ENCODE data around the gene CFAP97D1. TPM values are rescaled to one million over a fixed set of nuclear protein-coding genes. Genes with fewer than 3 reads are reported as not detected.

Gene CFAP97D1
- total RNA-seq, 2 experiments from 2014 or later = 0.07 TPM; not detected in 1

DNA sequence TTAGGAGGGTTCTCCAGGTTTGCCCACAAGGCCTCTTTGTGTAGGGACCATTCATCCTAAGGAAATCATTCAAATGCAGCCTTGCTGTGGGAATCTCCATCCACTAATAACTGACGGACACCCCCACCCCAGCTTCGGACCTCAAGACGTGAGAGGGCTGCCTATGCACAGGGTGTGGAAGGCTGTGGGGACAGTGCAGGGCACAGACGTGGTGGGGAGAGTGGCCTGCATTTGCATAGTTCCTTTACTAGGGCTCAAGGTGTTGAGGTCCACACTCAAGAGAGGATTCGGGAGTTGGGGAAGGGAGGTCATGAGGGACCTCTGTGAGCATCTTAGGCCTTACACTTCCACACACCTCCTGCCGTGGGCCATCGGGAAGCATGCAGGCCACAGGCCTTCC lies 11.3 kb upstream of the CFAP97D1 start:
- H3K36me3 Mint-ChIP-seq (ENCODE audit: low read depth) = peaks cover 26% of the 10 kb centered on the region
- no peaks in the 10 kb centered on the region for H3K4me1 Mint-ChIP-seq (ENCODE audit: low read depth)
- TF ChIP-seq, protein P1, sequence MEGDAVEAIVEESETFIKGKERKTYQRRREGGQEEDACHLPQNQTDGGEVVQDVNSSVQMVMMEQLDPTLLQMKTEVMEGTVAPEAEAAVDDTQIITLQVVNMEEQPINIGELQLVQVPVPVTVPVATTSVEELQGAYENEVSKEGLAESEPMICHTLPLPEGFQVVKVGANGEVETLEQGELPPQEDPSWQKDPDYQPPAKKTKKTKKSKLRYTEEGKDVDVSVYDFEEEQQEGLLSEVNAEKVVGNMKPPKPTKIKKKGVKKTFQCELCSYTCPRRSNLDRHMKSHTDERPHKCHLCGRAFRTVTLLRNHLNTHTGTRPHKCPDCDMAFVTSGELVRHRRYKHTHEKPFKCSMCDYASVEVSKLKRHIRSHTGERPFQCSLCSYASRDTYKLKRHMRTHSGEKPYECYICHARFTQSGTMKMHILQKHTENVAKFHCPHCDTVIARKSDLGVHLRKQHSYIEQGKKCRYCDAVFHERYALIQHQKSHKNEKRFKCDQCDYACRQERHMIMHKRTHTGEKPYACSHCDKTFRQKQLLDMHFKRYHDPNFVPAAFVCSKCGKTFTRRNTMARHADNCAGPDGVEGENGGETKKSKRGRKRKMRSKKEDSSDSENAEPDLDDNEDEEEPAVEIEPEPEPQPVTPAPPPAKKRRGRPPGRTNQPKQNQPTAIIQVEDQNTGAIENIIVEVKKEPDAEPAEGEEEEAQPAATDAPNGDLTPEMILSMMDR (IDR thresholded peaks at IDR 0.05) = no peak
- intact Hi-C loops (cut with micrococcal nuclease) = loop anchor here (10.0 kb wide), 1 partner anchor 194 kb away; no protein-coding TSS in a partner anchor
- H3K4me3 Mint-ChIP-seq = no peak overlapping the region
- H3K27ac Mint-ChIP-seq = no peak overlapping the region
- ATAC-seq = no peak
- ChIA-PET POLR2A (no interaction called here), CTCF (no interaction called here)
- H3K9me3 Mint-ChIP-seq = no peaks in the 10 kb centered on the region
- no peak for DNase-seq
- H3K27me3 Mint-ChIP-seq = no peaks in the 10 kb centered on the region

DNA sequence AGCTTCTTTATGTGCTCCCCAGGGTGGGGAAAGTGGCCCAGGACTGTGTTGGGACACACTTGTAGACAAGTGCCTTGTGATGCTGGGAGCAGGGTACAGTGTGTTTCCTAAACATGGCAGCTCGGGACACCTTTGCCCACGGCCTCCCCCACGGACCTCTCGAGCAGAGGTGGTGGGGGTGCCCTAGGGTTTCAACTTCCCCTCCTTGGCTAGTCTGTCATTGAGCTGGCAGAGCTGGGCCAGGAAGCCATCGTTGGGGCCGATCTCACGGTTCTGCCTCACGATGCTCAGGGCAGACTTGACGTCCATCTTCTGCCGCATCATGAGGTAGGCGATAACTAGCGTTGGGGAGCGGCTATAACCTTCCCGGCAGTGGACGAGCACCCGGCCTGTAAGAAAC lies 10.8 kb upstream of the CFAP97D1 start:
- ATAC-seq = no peak
- H3K27me3 Mint-ChIP-seq = no peaks in the 10 kb centered on the region
- no peak overlapping the region for H3K4me3 Mint-ChIP-seq
- H3K9me3 Mint-ChIP-seq = no peaks in the 10 kb centered on the region
- no peaks in the 10 kb centered on the region for H3K4me1 Mint-ChIP-seq (ENCODE audit: low read depth)
- POLR2A ChIA-PET = no interaction called here
- H3K27ac Mint-ChIP-seq = no peak overlapping the region
- CTCF ChIA-PET = interaction anchor here (1.1 kb wide), 1 partner anchor 9 kb away, joined by 3 read pairs; no protein-coding TSS in a partner anchor
- intact Hi-C loops (cut with micrococcal nuclease) = loop anchor here (10.0 kb wide), 1 partner anchor 195 kb away; no protein-coding TSS in a partner anchor
- TF ChIP-seq, protein P1 (IDR thresholded peaks at IDR 0.05) = no peak
- peaks cover 29% of the 10 kb centered on the region for H3K36me3 Mint-ChIP-seq (ENCODE audit: low read depth)
- DNase-seq = no peak

DNA sequence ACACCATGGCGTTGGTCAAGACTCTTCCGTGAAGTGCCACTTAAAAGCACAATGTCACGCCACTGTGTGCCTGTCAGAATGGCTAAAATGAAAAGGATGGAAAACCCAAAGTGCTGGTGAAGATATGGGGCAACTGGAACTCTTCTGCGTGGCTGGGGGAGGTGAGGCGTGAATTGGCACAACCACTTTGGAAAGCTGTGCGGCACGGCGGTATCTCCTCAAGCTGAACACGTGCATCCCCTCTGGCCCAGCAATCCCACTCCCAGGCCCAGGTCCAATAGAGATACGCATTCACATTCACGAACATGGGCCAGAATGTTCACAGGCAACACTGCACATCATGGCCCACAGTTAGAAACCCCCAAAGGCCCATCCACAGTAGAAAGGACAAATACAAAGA lies 10.4 kb upstream of the CFAP97D1 start:
- CTCF ChIA-PET = interaction anchor here (0.8 to 1.1 kb wide), 2 partner anchors 8 to 9 kb away, joined by 3 read pairs; no protein-coding TSS in a partner anchor
- POLR2A ChIA-PET = no interaction called here
- no peak overlapping the region for H3K27ac Mint-ChIP-seq
- intact Hi-C loops (cut with micrococcal nuclease) = loop anchor here (10.0 kb wide), 1 partner anchor 195 kb away; no protein-coding TSS in a partner anchor
- no peaks in the 10 kb centered on the region for H3K4me1 Mint-ChIP-seq (ENCODE audit: low read depth)
- no peaks in the 10 kb centered on the region for H3K9me3 Mint-ChIP-seq
- H3K36me3 Mint-ChIP-seq (ENCODE audit: low read depth) = peaks cover 29% of the 10 kb centered on the region
- H3K27me3 Mint-ChIP-seq = no peaks in the 10 kb centered on the region
- DNase-seq (no peak), ATAC-seq (no peak)
- TF ChIP-seq, protein P1 (IDR thresholded peaks at IDR 0.05) = no peak
- H3K4me3 Mint-ChIP-seq = no peak overlapping the region

DNA sequence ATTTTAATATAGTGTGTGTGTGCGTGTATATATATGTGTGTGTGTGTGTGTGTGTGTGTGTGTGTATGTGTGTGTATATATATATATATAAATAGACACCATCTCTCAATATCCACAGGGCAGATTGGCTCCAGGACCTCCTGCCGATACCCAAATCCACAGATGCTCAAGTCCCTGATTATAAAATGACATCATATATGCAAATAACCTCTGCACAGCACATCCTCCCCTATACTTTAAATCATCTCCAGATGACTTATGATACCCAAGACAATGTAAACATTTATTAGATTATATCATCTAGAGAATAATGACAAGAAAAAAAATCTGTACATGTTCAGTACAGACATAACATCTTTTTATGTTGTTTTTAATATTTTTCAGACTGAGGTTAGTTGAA lies 9.3 kb upstream of the CFAP97D1 start:
- no peaks in the 10 kb centered on the region for H3K4me1 Mint-ChIP-seq (ENCODE audit: low read depth)
- ChIA-PET POLR2A (no interaction called here), CTCF (no interaction called here)
- ATAC-seq = no peak
- no peak overlapping the region for H3K27ac Mint-ChIP-seq
- H3K36me3 Mint-ChIP-seq (ENCODE audit: low read depth) = peaks cover 29% of the 10 kb centered on the region
- no peak for DNase-seq
- intact Hi-C loops (cut with micrococcal nuclease) = no loop called here
- no peaks in the 10 kb centered on the region for H3K9me3 Mint-ChIP-seq
- TF ChIP-seq, protein P1 (IDR thresholded peaks at IDR 0.05) = no peak
- no peaks in the 10 kb centered on the region for H3K27me3 Mint-ChIP-seq
- H3K4me3 Mint-ChIP-seq = no peak overlapping the region

DNA sequence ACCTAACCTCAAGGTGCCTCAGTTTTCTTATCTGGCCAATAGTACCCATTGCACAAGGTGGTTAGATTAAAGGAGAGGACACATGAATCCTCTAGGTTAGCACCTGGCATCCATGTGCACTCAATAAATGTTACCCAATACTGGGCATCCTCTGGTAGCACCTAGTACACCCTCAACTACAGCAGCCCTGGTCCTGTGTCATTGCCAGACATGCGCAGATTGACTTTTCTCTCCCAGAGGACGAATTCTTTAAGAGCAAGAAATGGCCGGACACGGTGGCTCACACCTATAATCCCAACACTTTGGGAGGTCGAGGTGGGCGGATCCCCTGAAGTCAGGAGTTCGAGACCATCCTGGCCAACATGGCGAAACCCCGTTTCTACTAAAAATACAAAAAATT lies 8.8 kb upstream of the CFAP97D1 start:
- no peak for ATAC-seq
- Mint-ChIP-seq H3K4me3 (no peak overlapping the region), H3K4me1 (ENCODE audit: low read depth) (no peaks in the 10 kb centered on the region), H3K9me3 (no peaks in the 10 kb centered on the region), H3K36me3 (ENCODE audit: low read depth) (peaks cover 27% of the 10 kb centered on the region), H3K27me3 (no peaks in the 10 kb centered on the region), H3K27ac (no peak overlapping the region)
- intact Hi-C loops (cut with micrococcal nuclease) = no loop called here
- TF ChIP-seq, protein P1 (IDR thresholded peaks at IDR 0.05) = no peak
- ChIA-PET CTCF (interaction anchor here (1.7 kb wide), 1 partner anchor 10 kb away, joined by 5 read pairs; no protein-coding TSS in a partner anchor), POLR2A (no interaction called here)
- no peak for DNase-seq

Measured in activated CD8-positive, alpha-beta T cell treated with anti-CD3 and anti-CD28 coated beads for 36 hours (primary cell).